Astrocyte of the cerebellum (primary cell): ENCODE measurements around the gene SEZ6.
A peak's percentile ranks its signal among the peaks of the same experiment; 100 is the strongest.
"Not testable (repeated sequence)": the region's sequence is repeated elsewhere in the genome, so short reads cannot be mapped to it uniquely, and the experiment has no call there.

Experiments used
- DNase-seq: peaks from one replicate; pipeline ENCODE4 v3.0.0-alpha.2; 2011; ENCODE audit warnings: low read depth
- H3K4me3 ChIP-seq: 2 replicates; pipeline ENCODE4 v1.5.1; 2011; ENCODE audit warnings: mild to moderate bottlenecking, low read depth, low read length, moderate library complexity
- in situ Hi-C: cut with HindIII; loops from 2 replicates; pipeline ENCODE4 v1.10.0; 2017; ENCODE audit warnings: low sequenced_read_pairs
- TF ChIP-seq, protein P1 (sequence below): IDR thresholded peaks from 2 replicates; pipeline ENCODE4 v1.5.1; 2012; ENCODE audit warnings: low read length, low read depth, moderate library complexity, mild to moderate bottlenecking; ENCODE audit errors: missing control alignments

SEZ6 gene

DNA sequence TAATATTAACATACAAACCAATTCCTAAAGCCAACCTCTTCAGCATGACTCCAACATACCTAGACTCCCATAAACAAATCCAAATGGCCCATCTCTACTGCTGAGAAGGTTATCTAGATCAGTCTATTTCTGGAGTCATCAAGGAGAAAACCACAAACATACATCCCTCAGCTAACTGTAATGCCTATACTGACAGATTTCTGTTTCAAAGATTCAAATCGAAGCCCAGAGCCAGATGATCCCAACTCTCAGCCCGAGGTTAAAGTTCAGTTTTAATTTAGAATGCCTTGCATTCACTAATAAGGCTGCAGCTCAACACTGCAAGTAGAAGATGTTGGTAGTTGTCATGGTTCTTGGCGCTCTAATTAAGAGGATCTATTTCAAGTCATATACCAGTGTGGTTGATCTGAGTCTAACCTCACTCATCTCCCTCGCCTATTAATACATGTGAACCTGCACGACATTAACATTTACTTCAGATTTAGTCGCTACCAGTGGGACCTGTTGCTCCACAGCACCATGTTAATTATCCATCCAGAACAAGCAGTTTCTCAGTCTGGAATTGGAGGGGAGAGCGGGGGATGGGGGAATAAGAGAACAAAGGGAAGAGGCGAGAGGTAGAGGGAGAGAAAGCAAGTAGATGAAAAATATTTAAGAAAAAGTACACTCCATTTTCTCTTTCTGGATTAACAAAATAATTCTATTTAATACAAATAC, 69.9 kb downstream of the SEZ6 start:
- DNase-seq, result no peak
- in situ Hi-C loops, result no loop called here
- H3K4me3 ChIP-seq, result no peak overlapping the region
- TF ChIP-seq, protein P1, sequence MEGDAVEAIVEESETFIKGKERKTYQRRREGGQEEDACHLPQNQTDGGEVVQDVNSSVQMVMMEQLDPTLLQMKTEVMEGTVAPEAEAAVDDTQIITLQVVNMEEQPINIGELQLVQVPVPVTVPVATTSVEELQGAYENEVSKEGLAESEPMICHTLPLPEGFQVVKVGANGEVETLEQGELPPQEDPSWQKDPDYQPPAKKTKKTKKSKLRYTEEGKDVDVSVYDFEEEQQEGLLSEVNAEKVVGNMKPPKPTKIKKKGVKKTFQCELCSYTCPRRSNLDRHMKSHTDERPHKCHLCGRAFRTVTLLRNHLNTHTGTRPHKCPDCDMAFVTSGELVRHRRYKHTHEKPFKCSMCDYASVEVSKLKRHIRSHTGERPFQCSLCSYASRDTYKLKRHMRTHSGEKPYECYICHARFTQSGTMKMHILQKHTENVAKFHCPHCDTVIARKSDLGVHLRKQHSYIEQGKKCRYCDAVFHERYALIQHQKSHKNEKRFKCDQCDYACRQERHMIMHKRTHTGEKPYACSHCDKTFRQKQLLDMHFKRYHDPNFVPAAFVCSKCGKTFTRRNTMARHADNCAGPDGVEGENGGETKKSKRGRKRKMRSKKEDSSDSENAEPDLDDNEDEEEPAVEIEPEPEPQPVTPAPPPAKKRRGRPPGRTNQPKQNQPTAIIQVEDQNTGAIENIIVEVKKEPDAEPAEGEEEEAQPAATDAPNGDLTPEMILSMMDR, result no peak

DNA sequence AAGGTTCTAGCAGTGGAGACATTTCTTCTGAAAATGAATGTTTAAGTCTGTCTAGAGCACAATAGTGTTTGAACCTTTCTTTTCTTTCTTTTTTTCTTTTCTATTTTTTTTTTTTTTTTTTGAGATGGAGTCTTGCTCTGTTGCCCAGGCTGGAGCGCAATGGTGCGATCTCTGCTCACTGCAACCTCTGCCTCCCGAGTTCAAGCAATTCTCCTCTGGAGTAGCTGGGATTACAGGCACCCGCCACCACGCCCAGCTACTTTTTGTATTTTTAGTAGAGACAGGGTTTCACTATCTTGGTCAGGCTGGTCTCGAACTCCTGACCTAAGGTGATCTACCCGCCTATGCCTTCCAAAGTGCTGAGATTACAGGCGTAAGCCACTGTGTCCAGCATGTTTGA, 71.3 kb downstream of the SEZ6 start:
- in situ Hi-C loops, DNase-seq, H3K4me3 ChIP-seq: not testable (repeated sequence)

DNA sequence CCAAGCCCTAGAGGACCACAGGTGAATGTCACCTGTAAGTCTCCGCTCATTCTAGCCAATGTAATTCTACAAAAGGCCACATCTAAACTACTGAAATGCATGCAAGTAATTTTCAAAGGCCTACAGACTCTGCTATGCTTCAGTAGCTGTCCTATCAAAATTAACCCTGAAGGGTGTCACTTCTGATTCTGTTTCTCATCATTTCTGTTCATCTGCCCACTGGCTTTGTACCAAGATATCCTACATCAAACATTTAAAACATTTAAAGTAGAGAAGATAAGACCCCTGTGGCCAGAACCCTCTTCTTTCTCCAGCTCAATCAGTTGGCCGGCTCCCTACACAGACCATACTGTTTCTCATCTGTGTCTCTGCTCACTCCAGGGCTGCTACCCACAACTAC, 76.0 kb downstream of the SEZ6 start:
- no peak overlapping the region for H3K4me3 ChIP-seq
- TF ChIP-seq, protein P1, result no peak
- in situ Hi-C loops, result no loop called here
- no peak for DNase-seq

DNA sequence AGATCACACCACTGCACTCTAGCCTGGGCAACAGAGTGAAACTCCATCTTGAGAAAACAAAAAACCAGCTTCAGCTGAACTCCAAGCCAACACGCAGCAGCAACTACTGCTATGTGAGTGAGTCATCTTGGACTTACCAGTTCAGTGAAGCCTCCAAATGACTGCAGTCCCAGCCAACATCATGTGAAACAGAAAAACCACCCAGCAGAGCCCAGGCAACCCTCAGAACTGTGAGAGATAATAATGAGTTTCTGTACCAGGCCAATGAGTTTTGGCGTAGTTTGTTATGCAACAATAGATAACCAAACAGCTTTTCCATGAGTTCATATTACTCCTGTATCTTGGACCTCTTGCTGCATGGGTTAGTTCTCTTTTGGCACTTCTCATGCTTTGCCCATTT, 77.8 kb downstream of the SEZ6 start:
- in situ Hi-C loops, result no loop called here
- no peak for DNase-seq
- H3K4me3 ChIP-seq, result no peak overlapping the region
- TF ChIP-seq, protein P1, result no peak

DNA sequence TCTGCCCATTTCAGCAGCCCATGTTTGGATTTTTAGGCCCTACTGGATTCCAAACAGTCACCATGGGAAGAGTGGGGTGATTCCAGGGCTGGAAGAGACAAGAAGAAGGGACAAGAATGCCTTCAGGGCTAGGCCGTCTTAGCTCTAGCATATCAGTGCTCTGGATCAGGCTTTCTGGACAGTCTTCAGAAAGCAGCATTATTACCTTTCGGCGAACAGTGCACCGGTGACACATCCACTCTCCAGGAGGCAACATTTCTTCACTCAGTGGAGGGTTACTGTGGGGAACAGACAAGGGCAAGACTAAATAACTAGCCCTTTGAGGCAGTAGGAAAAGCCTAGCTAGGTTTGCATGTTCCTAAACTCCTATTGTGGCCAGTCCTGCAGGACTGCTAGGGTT, 79.0 kb downstream of the SEZ6 start:
- in situ Hi-C loops, result no loop called here
- no peak for DNase-seq
- TF ChIP-seq, protein P1, result no peak
- H3K4me3 ChIP-seq, result no peak overlapping the region

DNA sequence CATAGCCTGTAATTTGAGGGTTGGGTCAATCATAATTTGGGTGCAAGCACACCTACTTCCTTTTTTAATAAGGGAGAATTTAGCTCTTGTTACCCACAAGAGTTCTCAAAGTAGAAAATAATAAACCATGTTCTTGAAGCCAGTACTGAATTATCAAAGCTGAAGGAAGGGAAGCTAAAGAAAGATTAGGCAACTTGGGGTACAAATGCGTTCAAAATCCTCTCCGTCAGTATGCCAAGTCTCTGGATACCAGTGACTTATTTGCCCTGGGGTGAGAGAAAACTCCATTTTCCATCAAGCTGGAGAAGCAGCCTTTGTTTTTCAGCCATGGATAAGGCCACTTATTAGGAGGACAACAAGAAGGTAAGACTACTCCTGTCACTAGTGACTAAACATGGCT, 79.5 kb downstream of the SEZ6 start:
- no peak overlapping the region for H3K4me3 ChIP-seq
- in situ Hi-C loops, result no loop called here
- no peak for DNase-seq
- TF ChIP-seq, protein P1, result no peak

DNA sequence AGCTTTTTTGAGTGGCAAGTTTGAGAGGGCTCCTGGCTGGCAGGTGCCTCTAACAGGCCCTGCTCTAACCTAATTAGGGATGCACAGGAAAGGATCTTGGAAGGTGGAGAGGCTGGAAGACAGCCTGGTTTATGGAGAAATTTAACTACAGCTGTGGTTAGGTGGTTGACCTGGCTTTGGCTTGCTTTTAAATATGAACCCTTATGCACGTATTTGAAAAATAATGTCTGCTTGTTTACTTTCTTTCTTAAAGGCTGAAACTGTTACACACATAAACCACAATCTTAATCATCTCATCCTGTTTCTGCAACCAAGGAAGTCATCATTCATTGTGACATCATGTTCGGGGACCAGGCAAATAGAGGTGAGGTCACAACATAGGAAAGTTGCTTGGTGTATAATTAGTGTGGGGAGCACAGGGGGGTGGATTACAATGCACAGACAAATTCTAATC, 79.9 kb downstream of the SEZ6 start:
- TF ChIP-seq, protein P1, result no peak
- DNase-seq, result peak; percentile 76
- in situ Hi-C loops, result no loop called here
- no peak overlapping the region for H3K4me3 ChIP-seq
